Endothelial cell of umbilical vein (primary cell): ENCODE results near the gene UTS2R. TPM values are rescaled to one million over a fixed set of nuclear protein-coding genes. Genes with fewer than 3 reads are reported as not detected.

Experiments used
- BruUV-seq: library from RNA; stranded (reverse); fragments of 400-500 nt; replicated peaks from 2 replicates; lab custom pipeline; 2021; lab: Mats Ljungman, UMichigan
- CTCF ChIA-PET: fragments of 300-600, 350-600 bp; sonication (Branson Sonifier 250); formaldehyde crosslinking; loops from one replicate; lab custom pipeline; 2021; ENCODE audit warnings: antibody characterized with exemption, inconsistent platforms; lab: Charles Lee
- POLR2A ChIA-PET: fragments of 300-600, 350-600 bp; sonication (Branson Sonifier 250); formaldehyde crosslinking; loops from one replicate; lab custom pipeline; 2021; ENCODE audit warnings: antibody characterized with exemption, inconsistent platforms; lab: Charles Lee
- DNase-seq: peaks from one replicate; pipeline ENCODE4 v3.0.0-alpha.2; 2011; ENCODE audit warnings: low read depth, low spot score
- FAIRE-seq: peaks from 2 replicates; lab custom pipeline; 2011; peaks lifted over from hg19 to GRCh38; lab: Jason Lieb, UNC
- H2AFZ ChIP-seq: 2 replicates; pipeline ENCODE4 v1.6.0; 2012; ENCODE audit warnings: low read depth, low read length, control low read depth, inconsistent platforms
- H3K27ac ChIP-seq: 2 replicates; pipeline ENCODE4 v1.5.1; 2011; ENCODE audit warnings: low read depth, mild to moderate bottlenecking, control low read depth, low read length, moderate library complexity; ENCODE audit not compliant: insufficient read depth
- H3K27me3 ChIP-seq, 2 experiments: 2 replicates each; pipeline versions ENCODE4 v1.6.0 to v1.6.1; 2011; ENCODE audit warnings: low read length in 2 of 2, mixed read lengths in 1 of 2; ENCODE audit not compliant: control insufficient read depth in 2 of 2, insufficient read depth in 2 of 2
- H3K36me3 ChIP-seq, 2 experiments: 2 replicates in 1 of 2; 3 replicates in 1 of 2; pipeline ENCODE4 v1.5.1; 2011; ENCODE audit warnings: low read length in 2 of 2, mild to moderate bottlenecking in 1 of 2, moderate library complexity in 1 of 2; ENCODE audit not compliant: control insufficient read depth in 2 of 2, insufficient read depth in 2 of 2; ENCODE audit errors: extremely low read depth in 1 of 2
- H3K4me1 ChIP-seq: 3 replicates; pipeline ENCODE4 v1.5.1; 2011; ENCODE audit warnings: mild to moderate bottlenecking, low read length; ENCODE audit not compliant: control insufficient read depth, insufficient read depth; ENCODE audit errors: extremely low read depth
- H3K4me2 ChIP-seq: 2 replicates; pipeline ENCODE4 v1.6.1; 2011; ENCODE audit warnings: low read length, control low read depth, mixed read lengths; ENCODE audit not compliant: insufficient read depth
- H3K4me3 ChIP-seq, 3 experiments: fragments of 200-600 bp in 1 of 3; sonication (generic), shearing (Covaris generic) in 1 of 3; replicated peaks in 1 of 3; 2 replicates each; pipeline ENCODE4 v1.5.1; 2011 to 2016; ENCODE audit warnings: control low read depth in 3 of 3, low read length in 3 of 3, mild to moderate bottlenecking in 2 of 3, inconsistent platforms in 1 of 3, low read depth in 1 of 3, moderate library complexity in 1 of 3; ENCODE audit not compliant: insufficient read depth in 1 of 3
- H3K79me2 ChIP-seq: 2 replicates; pipeline ENCODE4 v1.6.0; 2012; ENCODE audit warnings: low read length, inconsistent platforms; ENCODE audit not compliant: control insufficient read depth, insufficient read depth
- H3K9ac ChIP-seq: replicated peaks from 2 replicates; pipeline ENCODE3; 2011; ENCODE audit warnings: low read length, control low read depth; ENCODE audit not compliant: insufficient read depth; ENCODE audit errors: extremely low read depth
- H3K9me1 ChIP-seq: replicated peaks from 3 replicates; pipeline ENCODE4 v1.6.0; 2011; ENCODE audit warnings: mild to moderate bottlenecking, low read length; ENCODE audit not compliant: control insufficient read depth, insufficient read depth; ENCODE audit errors: extremely low read depth
- H3K9me3 ChIP-seq: replicated peaks from 2 replicates; pipeline ENCODE4 v1.5.1; 2012; ENCODE audit warnings: low read length, inconsistent platforms; ENCODE audit not compliant: control insufficient read depth, insufficient read depth
- H4K20me1 ChIP-seq: replicated peaks from 2 replicates; pipeline ENCODE3; 2011; ENCODE audit warnings: mild to moderate bottlenecking, low read length; ENCODE audit not compliant: control insufficient read depth, insufficient read depth; ENCODE audit errors: extremely low read depth
- CTCF ChIP-seq, 2 donors: IDR thresholded peaks; 1 replicate in 1 of 2; 2 replicates in 1 of 2; pipeline ENCODE4 v1.5.1; 2011; ENCODE audit warnings: low read length in 2 of 2, mild to moderate bottlenecking in 2 of 2, moderate library complexity in 2 of 2, control low read depth in 1 of 2, inconsistent platforms in 1 of 2, low read depth in 1 of 2; ENCODE audit not compliant: insufficient read depth in 1 of 2; ENCODE audit errors: extremely low read depth in 1 of 2
- EZH2 ChIP-seq: IDR thresholded peaks from 2 replicates; pipeline ENCODE4 v1.6.1; 2012; ENCODE audit warnings: borderline replicate concordance, low read depth, mild to moderate bottlenecking, moderate library complexity, low read length, inconsistent platforms; ENCODE audit not compliant: severe bottlenecking
- FOS ChIP-seq: IDR thresholded peaks from 2 replicates; pipeline ENCODE4 v1.6.1; 2011; ENCODE audit warnings: mild to moderate bottlenecking, low read length, moderate library complexity, borderline replicate concordance; ENCODE audit not compliant: insufficient read depth
- GATA2 ChIP-seq: IDR thresholded peaks from 2 replicates; pipeline ENCODE4 v1.7.0; 2011; ENCODE audit warnings: low read depth, mild to moderate bottlenecking, moderate library complexity, mixed read lengths, low read length; ENCODE audit not compliant: insufficient read length, insufficient read depth
- JUN ChIP-seq: IDR thresholded peaks from 2 replicates; pipeline ENCODE4 v1.6.1; 2011; ENCODE audit warnings: borderline replicate concordance, low read depth; ENCODE audit not compliant: insufficient read length, insufficient read depth
- MAX ChIP-seq: IDR thresholded peaks from 2 replicates; pipeline ENCODE4 v1.6.1; 2011; ENCODE audit not compliant: insufficient read depth, insufficient read length
- MYC ChIP-seq: IDR thresholded peaks from one replicate; pipeline ENCODE4 v1.6.1; 2011; ENCODE audit warnings: mild to moderate bottlenecking, low read depth, low read length
- POLR2A ChIP-seq: IDR thresholded peaks from 2 replicates; pipeline ENCODE4 v1.6.1; 2012; ENCODE audit warnings: low read depth, mild to moderate bottlenecking, control low read depth, low read length
- POLR2AphosphoS5 ChIP-seq: IDR thresholded peaks from 2 replicates; pipeline ENCODE4 v1.6.1; 2012; ENCODE audit warnings: low read depth, mild to moderate bottlenecking, control low read depth, low read length, moderate library complexity; ENCODE audit not compliant: insufficient read depth
- dilution Hi-C: fragments of 300-500 bp; cut with MboI; formaldehyde crosslinking; loops from one replicate; pipeline ENCODE4 v1.15.0; 2019; ENCODE audit warnings: low sequenced_read_pairs; ENCODE audit not compliant: extremely low pct_ligation_motif_present
- intact Hi-C: fragments of 100-400 bp; cut with micrococcal nuclease; formaldehyde crosslinking; loops from one replicate; pipeline ENCODE4 v1.10.0; 2022
- polyA plus RNA-seq, 4 experiments: library from polyadenylated mRNA; depleted of rRNA in 3 of 4; stranded (reverse) in 3 of 4; unstranded in 1 of 4; fragments of >200 nt; gene quantifications; 2 replicates each; pipeline versions ENCODE4 v1.2.1 to v1.2.3, GENCODE V29; 2011 to 2012; ENCODE audit warnings: missing spikeins in 1 of 4
- total RNA-seq: library from RNA; stranded (reverse); gene quantifications from 2 replicates; pipeline ENCODE4 v1.2.3, GENCODE V29; 2021

The UTS2R gene
- total and polyA plus RNA-seq, 2 donors (not counting 3 experiments of a cell fraction or from before 2014, with no cell fraction given) = not detected

- BruUV-seq = no TSS peak
- no peaks in the 10 kb centered on the region for H3K9me3 ChIP-seq
- H3K27ac ChIP-seq = no peak overlapping the region
- H3K9me1 ChIP-seq = no peaks in the 10 kb centered on the region
- H3K36me3 ChIP-seq = no peaks in the 10 kb centered on the region
- H2AFZ ChIP-seq = no peak overlapping the region
- H3K4me1 ChIP-seq = peaks cover 7% of the 10 kb centered on the region
- intact Hi-C loops = no loop called here
- ChIA-PET POLR2A (interaction anchor here (0.6 kb wide), 1 partner anchor 68 kb away, joined by 3 read pairs; no protein-coding TSS in a partner anchor), CTCF (interaction anchor here (0.6 to 1.6 kb wide), 2 partner anchors 9 to 224 kb away, joined by 3 to 5 read pairs; no protein-coding TSS in a partner anchor)
- H3K27me3 ChIP-seq = no peaks in the 10 kb centered on the region
- no peak overlapping the region for H3K4me3 ChIP-seq
- TF ChIP-seq GATA2 = no peak
- no peak for TF ChIP-seq JUN
- no peak for TF ChIP-seq EZH2
- TF ChIP-seq MYC = no peak
- no peak for TF ChIP-seq POLR2A
- no peak for TF ChIP-seq POLR2AphosphoS5
- TF ChIP-seq FOS = no peak
- TF ChIP-seq CTCF (IDR thresholded peaks at IDR 0.05; ENCODE audit: extremely low read depth in 1 of 2, insufficient read depth in 1 of 2, low read depth in 1 of 2, low read length in 2 of 2) = no peak
- no peak for TF ChIP-seq MAX
- H4K20me1 ChIP-seq = no peaks in the 10 kb centered on the region
- FAIRE-seq = no peak
- no peak for DNase-seq
- dilution Hi-C loops = no loop called here
- H3K4me2 ChIP-seq = no peak overlapping the region
- H3K79me2 ChIP-seq = no peaks in the 10 kb centered on the region
- H3K9ac ChIP-seq = no peak overlapping the region
Measured at GRCh38 chr17:82343560-82343959, 28.0 kb upstream of the UTS2R start.
